Rectal smooth muscle tissue (tissue), 1 donor: ENCODE results near the gene TMEM238.

Source experiments
- H3K27ac ChIP-seq: one replicate; pipeline ENCODE4 v1.7.0; 2013; ENCODE audit warnings: low read depth, low read length, inconsistent platforms
- H3K27me3 ChIP-seq: one replicate; pipeline ENCODE4 v1.7.0; 2013; ENCODE audit warnings: low read length; ENCODE audit not compliant: control insufficient read depth, insufficient read depth
- H3K36me3 ChIP-seq: one replicate; pipeline ENCODE4 v1.7.0; 2013; ENCODE audit warnings: low read length; ENCODE audit not compliant: control insufficient read depth, insufficient read depth
- H3K4me1 ChIP-seq: one replicate; pipeline ENCODE4 v1.7.0; 2013; ENCODE audit warnings: low read length; ENCODE audit not compliant: control insufficient read depth, insufficient read depth
- H3K4me3 ChIP-seq: one replicate; pipeline ENCODE4 v1.7.0; 2013; ENCODE audit warnings: low read length
- H3K9ac ChIP-seq: one replicate; pipeline ENCODE4 v1.7.0; 2013; ENCODE audit warnings: low read length

Gene TMEM238

GRCh38 chr19:55355213-55355821 lies 28.8 kb downstream of the TMEM238 start:
- Histone ChIP-seq H3K27ac (no peak overlapping the region), H3K9ac (no peak overlapping the region), H3K27me3 (peaks cover 27% of the 10 kb centered on the region), H3K4me1 (peaks cover 3% of the 10 kb centered on the region), H3K4me3 (no peak overlapping the region), H3K36me3 (no peaks in the 10 kb centered on the region)

- no peak within 1 kb of the TSS for H3K27ac ChIP-seq
Observed at GRCh38 chr19:55354698-55355212, 29.3 kb downstream of the TMEM238 start, which contains the start of gene COX6B2. Gene COX6B2 (minus strand): TSS chr19:55354719. CDS start chr19:55354521, 198 bp downstream.

GRCh38 chr19:55353803-55354697 lies 30.0 kb downstream of the TMEM238 start:
- peaks cover 3% of the 10 kb centered on the region for H3K4me1 ChIP-seq
- H3K4me3 ChIP-seq, result peak overlapping the region; percentile 54
- H3K27me3 ChIP-seq, result peaks cover 27% of the 10 kb centered on the region
- H3K27ac ChIP-seq, result no peak overlapping the region
- no peaks in the 10 kb centered on the region for H3K36me3 ChIP-seq
- H3K9ac ChIP-seq, result no peak overlapping the region

More at GRCh38 chr19:55354698-55355212, 29.3 kb downstream of the TMEM238 start, which contains the start of gene COX6B2:
- peak within 1 kb of the TSS; percentile 54 for H3K4me3 ChIP-seq
- no peaks in the 10 kb centered on the region for H3K36me3 ChIP-seq
- peaks cover 27% of the 10 kb centered on the region for H3K27me3 ChIP-seq
- H3K4me1 ChIP-seq, result peaks cover 3% of the 10 kb centered on the region
- no peak within 1 kb of the TSS for H3K9ac ChIP-seq

GRCh38 chr19:55353356-55353802 lies 30.7 kb downstream of the TMEM238 start:
- H3K4me1 ChIP-seq, result peaks cover 3% of the 10 kb centered on the region
- H3K27me3 ChIP-seq, result peaks cover 27% of the 10 kb centered on the region
- no peak overlapping the region for H3K27ac ChIP-seq
- H3K36me3 ChIP-seq, result no peaks in the 10 kb centered on the region
- peak overlapping the region; percentile 54 for H3K4me3 ChIP-seq
- H3K9ac ChIP-seq, result no peak overlapping the region

GRCh38 chr19:55352549-55353145 lies 31.4 kb downstream of the TMEM238 start:
- H3K9ac ChIP-seq, result no peak overlapping the region
- H3K27me3 ChIP-seq, result peaks cover 27% of the 10 kb centered on the region
- H3K36me3 ChIP-seq, result no peaks in the 10 kb centered on the region
- no peak overlapping the region for H3K27ac ChIP-seq
- H3K4me1 ChIP-seq, result peaks cover 3% of the 10 kb centered on the region
- no peak overlapping the region for H3K4me3 ChIP-seq

- Histone ChIP-seq H3K27me3 (peaks cover 24% of the 10 kb centered on the region), H3K4me1 (peaks cover 3% of the 10 kb centered on the region), H3K9ac (no peak overlapping the region), H3K27ac (no peak overlapping the region), H3K4me3 (no peak overlapping the region), H3K36me3 (no peaks in the 10 kb centered on the region)
Observed at GRCh38 chr19:55352040-55352439, 32.1 kb downstream of the TMEM238 start.

GRCh38 chr19:55350620-55351315 lies 33.3 kb downstream of the TMEM238 start:
- no peak overlapping the region for H3K27ac ChIP-seq
- H3K4me1 ChIP-seq, result peaks cover 3% of the 10 kb centered on the region
- H3K27me3 ChIP-seq, result peaks cover 24% of the 10 kb centered on the region
- H3K36me3 ChIP-seq, result no peaks in the 10 kb centered on the region
- no peak overlapping the region for H3K9ac ChIP-seq
- H3K4me3 ChIP-seq, result no peak overlapping the region

- Histone ChIP-seq H3K36me3 (peaks cover 2% of the 10 kb centered on the region), H3K9ac (no peak overlapping the region), H3K27me3 (peaks cover 21% of the 10 kb centered on the region), H3K4me3 (no peak overlapping the region), H3K4me1 (peaks cover 3% of the 10 kb centered on the region), H3K27ac (no peak overlapping the region)
Observed at GRCh38 chr19:55348317-55349034, 35.6 kb downstream of the TMEM238 start.

- Histone ChIP-seq H3K4me1 (no peaks in the 10 kb centered on the region), H3K9ac (no peak overlapping the region), H3K27ac (no peak overlapping the region), H3K27me3 (peaks cover 12% of the 10 kb centered on the region), H3K36me3 (peaks cover 10% of the 10 kb centered on the region), H3K4me3 (no peak overlapping the region)
Observed at GRCh38 chr19:55347442-55348009, 36.6 kb downstream of the TMEM238 start.

GRCh38 chr19:55346725-55347441 lies 37.2 kb downstream of the TMEM238 start:
- H3K4me3 ChIP-seq, result no peak overlapping the region
- H3K4me1 ChIP-seq, result no peaks in the 10 kb centered on the region
- H3K9ac ChIP-seq, result no peak overlapping the region
- peaks cover 10% of the 10 kb centered on the region for H3K36me3 ChIP-seq
- peaks cover 5% of the 10 kb centered on the region for H3K27me3 ChIP-seq
- H3K27ac ChIP-seq, result no peak overlapping the region
